GM21381 (cell line): ENCODE measurements around the gene PPP1R15B.

Source experiments
- ATAC-seq: cut with Tn5 transposase; IDR thresholded peaks from one replicate; pipeline ENCODE4 v1.9.1; 2021; ENCODE audit warnings: mild to moderate bottlenecking, moderate library complexity; ENCODE audit not compliant: unreplicated experiment

PPP1R15B gene

GRCh38 chr1:204402391-204402790 is 9.2 kb downstream of the PPP1R15B start:
- ATAC-seq, result no peak

GRCh38 chr1:204401730-204402129 is 9.9 kb downstream of the PPP1R15B start:
- no peak for ATAC-seq

GRCh38 chr1:204400882-204401510 is 10.6 kb downstream of the PPP1R15B start:
- ATAC-seq, result no peak

GRCh38 chr1:204398197-204399125 is 13.2 kb downstream of the PPP1R15B start:
- peak; percentile 62 for ATAC-seq

- no peak for ATAC-seq
Observed at GRCh38 chr1:204396015-204396583, 15.5 kb downstream of the PPP1R15B start.

- no peak for ATAC-seq
Observed at GRCh38 chr1:204391629-204392028, 20.0 kb downstream of the PPP1R15B start.

GRCh38 chr1:204390751-204391466 is 20.7 kb downstream of the PPP1R15B start:
- ATAC-seq, result no peak

- ATAC-seq, result no peak
Observed at GRCh38 chr1:204385727-204386126, 25.9 kb downstream of the PPP1R15B start.

- no peak for ATAC-seq
Observed at GRCh38 chr1:204384636-204385352, 26.8 kb downstream of the PPP1R15B start.

- no peak for ATAC-seq
Observed at GRCh38 chr1:204383163-204383904, 28.3 kb downstream of the PPP1R15B start.

GRCh38 chr1:204382714-204383083 is 28.9 kb downstream of the PPP1R15B start:
- ATAC-seq, result no peak

- ATAC-seq, result no peak
Observed at GRCh38 chr1:204380293-204380831, 31.3 kb downstream of the PPP1R15B start.

- ATAC-seq, result no peak
Observed at GRCh38 chr1:204377800-204378668, 33.6 kb downstream of the PPP1R15B start.

GRCh38 chr1:204376919-204377799 is 34.5 kb downstream of the PPP1R15B start:
- ATAC-seq, result no peak

GRCh38 chr1:204376465-204376864 is 35.2 kb downstream of the PPP1R15B start:
- no peak for ATAC-seq

GRCh38 chr1:204373911-204374310 is 37.7 kb downstream of the PPP1R15B start:
- no peak for ATAC-seq

GRCh38 chr1:204370176-204370575 is 41.4 kb downstream of the PPP1R15B start:
- no peak for ATAC-seq
